OCI-LY1 (cell line): ENCODE measurements around the gene SLC17A2.

Experiments used
- CTCF ChIP-seq: fragments of 200-600 bp; sonication (generic), shearing (Covaris generic); IDR thresholded peaks from 2 replicates; pipeline ENCODE4 v1.5.1; 2017; ENCODE audit warnings: mild to moderate bottlenecking, antibody characterized with exemption, low read length, moderate library complexity, mixed read lengths
- EZH2 ChIP-seq: fragments of 200-600 bp; sonication (generic), shearing (Covaris generic); IDR thresholded peaks from 2 replicates; pipeline ENCODE4 v1.8.0; 2017; ENCODE audit warnings: borderline replicate concordance, mixed run types, mild to moderate bottlenecking, antibody characterized with exemption, low read length, moderate library complexity, mixed read lengths

GRCh38 chr6:25950297-25950696, 19.8 kb upstream of the SLC17A2 start:
- TF ChIP-seq CTCF (no peak), EZH2 (no peak)
